Type B pancreatic cell (in vitro differentiated cells): Measurements from ENCODE around the gene ATP13A1. TPM values are rescaled to one million over a fixed set of nuclear protein-coding genes. Genes with fewer than 3 reads are reported as not detected.
"Not testable (repeated sequence)": the region's sequence is repeated elsewhere in the genome, so short reads cannot be mapped to it uniquely, and the experiment has no call there.

ENCODE experiments used
- DNase-seq: peaks from one replicate; pipeline ENCODE4 v3.0.0; 2021; ENCODE audit warnings: mixed read lengths; ENCODE audit not compliant: unreplicated experiment; ENCODE audit errors: extremely low spot score
- H3K27ac Mint-ChIP-seq: 2 replicates; pipeline ENCODE4 v1.8.0; 2021; ENCODE audit warnings: mild to moderate bottlenecking, mixed read lengths
- H3K27me3 Mint-ChIP-seq: 2 replicates; pipeline ENCODE4 v1.8.0; 2021; ENCODE audit warnings: mixed read lengths
- H3K36me3 Mint-ChIP-seq: 2 replicates; pipeline ENCODE4 v1.8.0; 2021; ENCODE audit warnings: mixed read lengths
- H3K4me1 Mint-ChIP-seq: one replicate; pipeline ENCODE4 v1.8.0; 2021; ENCODE audit warnings: mixed read lengths; ENCODE audit not compliant: unreplicated experiment
- H3K4me3 Mint-ChIP-seq: 2 replicates; pipeline ENCODE4 v1.8.0; 2021; ENCODE audit warnings: mild to moderate bottlenecking, mixed read lengths
- H3K9me3 Mint-ChIP-seq: 2 replicates; pipeline ENCODE4 v1.8.0; 2021; ENCODE audit warnings: mixed read lengths
- long read RNA-seq: library from polyadenylated mRNA; unstranded; transcript quantifications from one replicate; pipeline ENCODE4 v2.0.0, GENCODE V29; 2020
- total RNA-seq: library from RNA; stranded (reverse); gene quantifications from 2 replicates; pipeline ENCODE4 v1.2.1, GENCODE V29; 2021; ENCODE audit warnings: low replicate concordance
- TF ChIP-seq, protein P1 (sequence below): fragments of 200-600 bp; sonication (generic); conservative IDR thresholded peaks from 2 replicates; pipeline ENCODE4 v1.5.0; 2021; ENCODE audit warnings: antibody characterized with exemption, mild to moderate bottlenecking

ATP13A1 gene
- total RNA-seq, result 80.8 and 85.7 TPM in 2 replicates
- long read RNA-seq, partial matches to known transcripts, result 2 of 3 reads
- long read RNA-seq, other reads (novel, unspliced or antisense), result 1 of 3 reads

DNA sequence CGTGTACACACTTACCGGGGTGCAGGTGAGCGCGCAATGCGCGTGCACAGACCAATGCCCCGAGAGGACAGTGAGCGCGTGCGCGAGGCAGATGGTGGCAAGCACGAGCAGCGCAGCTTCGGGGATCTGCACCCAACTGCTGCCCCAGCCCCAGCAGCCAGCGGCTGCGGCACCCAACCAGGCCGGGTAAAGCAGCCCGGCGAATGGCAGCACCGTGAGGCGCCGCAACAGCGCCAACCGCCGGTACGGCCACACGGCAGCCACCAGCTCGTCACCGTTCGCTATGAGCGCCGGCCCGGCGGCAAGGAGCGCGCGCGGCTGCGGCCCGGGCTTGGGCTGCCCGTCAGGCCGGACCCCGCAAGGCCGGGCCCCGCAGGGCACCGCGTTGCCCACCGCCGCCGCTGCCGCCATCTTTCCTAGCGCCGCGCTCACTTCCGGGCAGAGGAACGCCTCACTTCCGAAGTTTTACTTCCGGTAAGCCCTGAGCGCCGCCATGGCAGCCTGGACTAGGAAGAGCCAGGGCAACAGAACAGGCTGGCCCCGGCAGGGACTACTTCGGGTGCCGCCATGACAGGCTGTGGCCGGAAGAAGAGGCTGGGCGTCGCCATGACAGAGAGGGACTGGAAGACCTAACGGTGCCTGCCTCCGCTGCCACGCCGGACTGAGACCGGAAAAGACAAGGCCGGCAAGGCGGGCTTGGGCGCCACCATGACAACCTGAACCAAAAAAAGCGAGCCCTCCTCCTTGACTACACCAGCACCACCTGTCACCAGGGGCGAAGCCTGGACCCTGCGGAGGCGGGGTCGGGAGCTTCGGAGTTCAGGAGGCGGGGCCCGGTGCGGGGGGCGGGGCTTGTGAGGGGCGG, at the start of gene ATP13A1:
Gene ATP13A1, minus strand, starts transcription at position 421 of the 865 bp plus-strand sequence. Its CDS starts 10 bp downstream, at position 411.
- Mint-ChIP-seq H3K36me3 (peaks cover under 1% of the 10 kb centered on the region), H3K4me3 (peak within 1 kb of the TSS; percentile 97), H3K27me3 (no peaks in the 10 kb centered on the region), H3K4me1 (peaks cover 23% of the 10 kb centered on the region), H3K27ac (peak within 1 kb of the TSS; percentile 96), H3K9me3 (no peaks in the 10 kb centered on the region)
- TF ChIP-seq, protein P1, sequence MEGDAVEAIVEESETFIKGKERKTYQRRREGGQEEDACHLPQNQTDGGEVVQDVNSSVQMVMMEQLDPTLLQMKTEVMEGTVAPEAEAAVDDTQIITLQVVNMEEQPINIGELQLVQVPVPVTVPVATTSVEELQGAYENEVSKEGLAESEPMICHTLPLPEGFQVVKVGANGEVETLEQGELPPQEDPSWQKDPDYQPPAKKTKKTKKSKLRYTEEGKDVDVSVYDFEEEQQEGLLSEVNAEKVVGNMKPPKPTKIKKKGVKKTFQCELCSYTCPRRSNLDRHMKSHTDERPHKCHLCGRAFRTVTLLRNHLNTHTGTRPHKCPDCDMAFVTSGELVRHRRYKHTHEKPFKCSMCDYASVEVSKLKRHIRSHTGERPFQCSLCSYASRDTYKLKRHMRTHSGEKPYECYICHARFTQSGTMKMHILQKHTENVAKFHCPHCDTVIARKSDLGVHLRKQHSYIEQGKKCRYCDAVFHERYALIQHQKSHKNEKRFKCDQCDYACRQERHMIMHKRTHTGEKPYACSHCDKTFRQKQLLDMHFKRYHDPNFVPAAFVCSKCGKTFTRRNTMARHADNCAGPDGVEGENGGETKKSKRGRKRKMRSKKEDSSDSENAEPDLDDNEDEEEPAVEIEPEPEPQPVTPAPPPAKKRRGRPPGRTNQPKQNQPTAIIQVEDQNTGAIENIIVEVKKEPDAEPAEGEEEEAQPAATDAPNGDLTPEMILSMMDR, result peak; percentile 39
- peak; percentile 95 for DNase-seq

DNA sequence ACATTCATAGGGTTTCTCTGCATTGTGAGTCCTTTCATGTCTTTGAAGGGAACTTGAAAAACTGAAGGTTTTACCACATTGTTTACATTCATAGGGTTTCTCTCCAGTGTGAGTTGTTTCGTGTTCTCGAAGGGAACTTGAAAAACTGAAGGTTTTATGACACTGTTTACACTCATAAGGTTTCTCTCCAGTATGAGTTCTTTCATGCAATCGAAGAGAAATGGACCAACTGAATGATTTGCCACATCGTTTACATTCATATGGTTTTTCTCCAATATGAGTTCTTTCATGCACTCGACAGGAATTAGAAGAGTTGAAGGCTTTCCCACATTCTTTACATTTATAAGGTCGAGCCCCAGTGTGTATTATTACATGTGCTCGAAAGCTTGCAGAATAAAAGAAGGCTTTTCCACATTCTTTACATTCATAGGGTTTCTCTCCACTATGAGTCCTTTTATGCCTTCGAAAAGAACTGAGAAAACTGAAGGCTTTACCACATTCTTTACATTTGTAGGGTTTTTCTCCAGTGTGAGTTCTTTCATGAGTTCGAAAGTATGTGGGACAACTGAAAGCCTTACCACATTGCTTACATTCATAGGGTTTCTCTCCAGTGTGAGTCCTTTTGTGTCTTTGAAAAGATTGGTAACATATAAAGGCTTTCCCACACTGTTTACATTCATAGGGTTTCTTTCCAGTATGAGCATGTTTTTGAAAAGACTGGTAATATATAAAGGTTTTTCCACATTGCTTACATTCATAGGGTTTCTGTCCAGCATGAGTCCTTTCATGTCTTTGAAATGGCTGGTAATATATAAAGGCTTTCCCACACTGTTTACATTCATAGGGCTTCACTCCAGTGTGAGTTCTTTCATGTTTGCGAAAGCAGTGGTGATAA, 48.7 kb upstream of the ATP13A1 start:
- peak overlapping the region; percentile 18 for H3K4me3 Mint-ChIP-seq
- no peaks in the 10 kb centered on the region for H3K27me3 Mint-ChIP-seq
- H3K4me1 Mint-ChIP-seq, result no peaks in the 10 kb centered on the region
- peaks cover 82% of the 10 kb centered on the region for H3K36me3 Mint-ChIP-seq
- H3K27ac Mint-ChIP-seq, result no peak overlapping the region
- TF ChIP-seq, protein P1, result no peak
- H3K9me3 Mint-ChIP-seq, result peaks cover 16% of the 10 kb centered on the region
- DNase-seq, result no peak

DNA sequence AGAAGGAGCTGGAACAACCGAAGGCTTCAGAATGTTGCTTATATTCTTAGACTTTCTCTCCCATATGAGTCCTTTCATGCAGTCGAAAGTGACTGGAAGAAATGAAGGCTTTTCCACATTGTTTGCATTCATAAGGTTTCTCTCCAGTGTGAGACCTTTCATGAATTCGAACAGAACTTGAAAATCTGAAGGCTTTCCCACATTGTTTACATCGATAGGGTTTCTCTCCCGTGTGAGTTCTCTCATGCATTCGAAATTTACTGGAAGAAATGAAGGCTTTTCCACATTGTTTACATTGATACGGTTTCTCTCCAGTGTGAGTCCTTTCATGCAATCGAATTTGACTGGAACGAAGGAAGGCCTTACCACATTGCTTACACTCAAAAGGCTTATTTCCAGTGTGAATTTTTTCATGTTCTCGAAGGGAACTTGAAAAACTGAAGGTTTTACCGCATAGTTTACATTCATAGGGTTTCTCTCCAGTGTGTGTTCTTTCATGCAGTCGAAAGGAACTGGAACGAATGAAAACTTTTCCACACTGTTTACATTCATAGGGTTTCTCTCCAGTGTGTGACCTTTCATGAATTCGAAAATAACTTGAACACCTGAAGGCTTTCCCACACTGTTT, 47.9 kb upstream of the ATP13A1 start:
- Mint-ChIP-seq H3K36me3 (peaks cover 77% of the 10 kb centered on the region), H3K27ac (no peak overlapping the region)
- TF ChIP-seq, protein P1, result no peak

DNA sequence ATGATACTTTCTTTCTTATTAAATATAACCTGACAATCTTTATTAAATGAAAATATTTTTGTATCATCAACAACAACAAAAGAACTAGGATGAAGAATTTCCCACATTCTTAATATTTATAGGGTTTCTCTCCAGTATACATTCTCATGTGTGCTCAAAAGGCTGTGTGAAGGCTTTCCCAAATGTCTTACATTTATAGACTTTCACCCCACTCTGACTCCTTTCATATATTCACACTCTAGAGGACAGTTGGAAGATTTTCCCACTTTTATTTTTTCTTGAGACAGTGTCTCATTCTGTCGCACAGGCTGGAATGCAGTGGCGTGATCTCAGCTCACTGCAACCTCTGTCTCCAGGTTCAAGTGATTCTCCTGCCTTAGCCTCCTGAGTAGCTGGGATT, 47.0 kb upstream of the ATP13A1 start:
- H3K4me3 Mint-ChIP-seq, result no peak overlapping the region
- H3K9me3 Mint-ChIP-seq, result peaks cover 9% of the 10 kb centered on the region
- TF ChIP-seq, protein P1, result no peak
- H3K4me1 Mint-ChIP-seq, result no peaks in the 10 kb centered on the region
- no peaks in the 10 kb centered on the region for H3K27me3 Mint-ChIP-seq
- DNase-seq, result no peak
- peaks cover 75% of the 10 kb centered on the region for H3K36me3 Mint-ChIP-seq
- H3K27ac Mint-ChIP-seq, result no peak overlapping the region

More for the DNA sequence above, 47.9 kb upstream of the ATP13A1 start:
- Mint-ChIP-seq H3K9me3 (peaks cover 11% of the 10 kb centered on the region), H3K27me3 (no peaks in the 10 kb centered on the region), H3K4me1 (no peaks in the 10 kb centered on the region), H3K4me3 (no peak overlapping the region)
- DNase-seq, result no peak

DNA sequence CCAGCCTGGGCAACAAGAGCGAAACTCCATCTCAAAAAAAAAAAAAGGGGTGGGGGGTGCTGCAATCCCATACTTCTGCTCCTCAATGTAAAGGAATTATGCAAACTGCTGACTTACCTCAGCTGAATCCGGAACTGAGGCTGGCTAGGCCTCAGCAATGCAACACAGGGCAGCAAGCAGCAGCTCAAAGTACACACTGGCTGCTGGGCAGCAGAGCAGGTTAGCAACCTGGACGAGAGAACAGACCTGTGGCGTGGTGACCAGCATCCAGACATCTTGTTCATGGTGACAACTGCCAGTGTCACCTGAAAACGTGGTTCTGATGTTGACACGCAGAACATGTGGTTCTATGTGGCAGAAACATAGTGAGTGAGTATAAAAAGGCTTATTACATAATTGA, 41.4 kb upstream of the ATP13A1 start:
- no peaks in the 10 kb centered on the region for H3K4me1 Mint-ChIP-seq
- peaks cover 54% of the 10 kb centered on the region for H3K36me3 Mint-ChIP-seq
- no peak for DNase-seq
- H3K9me3 Mint-ChIP-seq, result peaks cover 3% of the 10 kb centered on the region
- TF ChIP-seq, protein P1, result no peak
- no peak overlapping the region for H3K4me3 Mint-ChIP-seq
- H3K27ac Mint-ChIP-seq, result no peak overlapping the region
- H3K27me3 Mint-ChIP-seq, result no peaks in the 10 kb centered on the region

DNA sequence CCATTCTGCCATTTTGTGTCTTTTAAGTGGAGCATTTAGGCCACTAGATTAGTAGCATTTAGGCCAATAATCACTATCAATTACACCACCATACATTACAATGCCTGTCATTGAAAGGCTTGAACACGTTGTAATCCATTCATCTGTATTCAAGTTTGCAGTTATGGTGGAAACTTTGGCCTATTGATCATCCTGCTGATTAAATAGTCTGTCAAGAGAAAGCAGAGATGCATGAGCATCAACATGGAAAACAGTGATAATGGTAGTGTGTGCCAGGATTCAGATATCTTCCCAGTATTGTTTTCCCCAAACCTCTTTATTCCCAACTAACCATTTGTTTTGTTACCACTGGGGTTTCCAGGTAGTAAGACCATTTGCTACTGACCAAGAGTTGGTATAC, 37.0 kb upstream of the ATP13A1 start:
- not testable (repeated sequence) for H3K4me1 Mint-ChIP-seq, H3K27ac Mint-ChIP-seq, DNase-seq, H3K9me3 Mint-ChIP-seq, H3K4me3 Mint-ChIP-seq, H3K27me3 Mint-ChIP-seq
- peaks cover 28% of the 10 kb centered on the region for H3K36me3 Mint-ChIP-seq
